Stomach (tissue), 4 donors: ENCODE results near the gene ARMC12.

Source experiments
- EP300 ChIP-seq: sonication (generic); formaldehyde crosslinking; IDR thresholded peaks from one replicate; pipeline ENCODE4 v1.6.1; 2017; ENCODE audit warnings: antibody characterized with exemption
- TF ChIP-seq, protein P1 (sequence below), 7 experiments: fragments of 450-650 bp in 4 of 7; fragments of 200-600 bp in 3 of 7; sonication (generic) in 3 of 7; IDR thresholded peaks; one replicate each; pipeline ENCODE4 v1.5.1; 2016 to 2019; ENCODE audit warnings: antibody characterized with exemption in 7 of 7, control low read depth in 2 of 7, mild to moderate bottlenecking in 1 of 7

DNA sequence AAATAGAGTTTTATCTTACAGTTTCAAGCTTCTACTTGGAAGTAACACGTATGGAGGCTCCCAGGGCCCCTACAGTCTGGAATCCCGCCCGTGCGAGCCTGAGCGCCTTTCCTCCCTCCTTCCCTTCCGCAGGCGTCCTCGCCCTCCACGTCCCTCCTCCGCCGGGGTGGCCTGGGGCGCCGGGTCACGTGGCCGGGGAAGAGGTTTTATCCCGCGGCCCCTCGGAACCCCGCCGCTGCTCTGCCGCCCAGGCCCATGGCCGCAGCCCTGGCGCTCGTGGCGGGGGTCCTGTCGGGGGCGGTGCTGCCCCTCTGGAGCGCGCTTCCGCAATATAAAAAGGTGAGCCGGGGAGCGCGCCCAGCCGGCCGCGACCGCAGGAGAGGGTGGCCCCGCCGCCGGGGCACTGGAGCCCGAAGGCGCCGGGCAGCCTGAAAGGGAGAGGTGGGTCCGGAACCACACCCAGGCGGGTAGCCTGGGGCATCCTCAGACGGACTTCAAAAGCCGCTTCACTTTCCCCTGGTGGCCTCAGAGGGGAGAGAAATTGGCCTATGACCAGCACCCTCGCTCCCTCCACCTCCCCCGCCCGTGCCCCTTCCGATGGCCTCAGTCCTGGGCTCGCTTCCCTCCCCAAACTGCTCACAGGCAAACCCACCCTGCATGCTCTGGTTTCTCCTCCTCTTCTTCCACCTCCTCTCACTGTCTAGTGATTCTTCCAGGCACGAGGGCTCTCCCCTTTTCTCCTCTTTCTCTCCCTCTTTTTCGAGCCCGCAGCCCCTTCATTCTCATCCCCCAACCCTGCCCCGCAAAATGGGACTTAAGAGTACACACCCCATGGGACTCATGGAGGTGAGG lies 39.8 kb downstream of the ARMC12 start, which contains the start of gene CLPSL2:
- no peak for TF ChIP-seq EP300
- TF ChIP-seq, protein P1, sequence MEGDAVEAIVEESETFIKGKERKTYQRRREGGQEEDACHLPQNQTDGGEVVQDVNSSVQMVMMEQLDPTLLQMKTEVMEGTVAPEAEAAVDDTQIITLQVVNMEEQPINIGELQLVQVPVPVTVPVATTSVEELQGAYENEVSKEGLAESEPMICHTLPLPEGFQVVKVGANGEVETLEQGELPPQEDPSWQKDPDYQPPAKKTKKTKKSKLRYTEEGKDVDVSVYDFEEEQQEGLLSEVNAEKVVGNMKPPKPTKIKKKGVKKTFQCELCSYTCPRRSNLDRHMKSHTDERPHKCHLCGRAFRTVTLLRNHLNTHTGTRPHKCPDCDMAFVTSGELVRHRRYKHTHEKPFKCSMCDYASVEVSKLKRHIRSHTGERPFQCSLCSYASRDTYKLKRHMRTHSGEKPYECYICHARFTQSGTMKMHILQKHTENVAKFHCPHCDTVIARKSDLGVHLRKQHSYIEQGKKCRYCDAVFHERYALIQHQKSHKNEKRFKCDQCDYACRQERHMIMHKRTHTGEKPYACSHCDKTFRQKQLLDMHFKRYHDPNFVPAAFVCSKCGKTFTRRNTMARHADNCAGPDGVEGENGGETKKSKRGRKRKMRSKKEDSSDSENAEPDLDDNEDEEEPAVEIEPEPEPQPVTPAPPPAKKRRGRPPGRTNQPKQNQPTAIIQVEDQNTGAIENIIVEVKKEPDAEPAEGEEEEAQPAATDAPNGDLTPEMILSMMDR (IDR thresholded peaks at IDR 0.05) = no peak
